Globus pallidus (tissue), 1 donor: ENCODE results near the gene LRRC8B.
A peak's percentile ranks its signal among the peaks of the same experiment; 100 is the strongest.
"Not testable (repeated sequence)": the region's sequence is repeated elsewhere in the genome, so short reads cannot be mapped to it uniquely, and the experiment has no call there.

Source experiments
- DNase-seq: peaks from one replicate; pipeline ENCODE4 v3.0.0-alpha.2; 2015; ENCODE audit warnings: low spot score

LRRC8B gene

GRCh38 chr1:89584211-89584610, 59.6 kb downstream of the LRRC8B start:
- no peak for DNase-seq

DNA sequence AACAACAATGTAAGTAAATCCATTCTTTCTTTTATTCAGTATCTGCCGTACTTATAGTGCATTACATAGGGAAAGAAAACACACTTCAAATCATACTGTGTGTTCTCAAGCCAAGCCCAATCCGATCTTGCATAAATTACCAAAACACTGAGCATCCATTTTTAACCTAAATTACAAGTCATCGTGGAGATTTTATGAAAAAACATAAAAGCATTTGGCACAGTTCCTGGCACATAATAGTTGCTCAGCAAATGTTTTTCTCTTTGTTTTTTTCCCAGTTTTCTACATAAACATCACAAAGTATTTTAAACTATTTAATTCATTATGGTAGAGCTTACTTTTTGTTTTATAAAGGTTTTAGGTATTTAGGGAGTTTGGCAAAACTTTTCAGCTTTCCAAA, 60.2 kb downstream of the LRRC8B start:
- no peak for DNase-seq

- DNase-seq: peak; percentile 55
These were observed 63.1 kb downstream of the LRRC8B start for GRCh38 chr1:89587729-89588161.

DNA sequence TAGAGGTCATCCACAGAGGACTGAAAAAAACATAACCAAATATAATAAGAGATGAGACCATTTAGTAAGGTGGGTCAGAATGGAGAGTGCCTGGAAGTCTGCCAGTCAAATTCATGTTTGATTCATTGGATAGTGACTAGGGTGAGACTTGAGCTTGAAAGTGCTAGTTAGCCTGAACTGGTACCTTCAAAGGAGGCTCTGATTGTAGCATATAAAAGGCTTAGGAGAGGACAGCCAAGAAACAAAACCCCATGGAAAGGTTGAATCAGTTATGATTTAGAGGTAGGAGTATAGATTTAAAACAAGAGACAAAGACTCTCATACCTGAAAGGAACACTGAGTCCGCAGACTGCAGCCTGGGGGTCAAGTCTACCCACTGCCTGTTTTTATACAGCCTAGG, 63.9 kb downstream of the LRRC8B start:
- DNase-seq: no peak

GRCh38 chr1:89589515-89589914, 64.9 kb downstream of the LRRC8B start:
- no peak for DNase-seq

DNA sequence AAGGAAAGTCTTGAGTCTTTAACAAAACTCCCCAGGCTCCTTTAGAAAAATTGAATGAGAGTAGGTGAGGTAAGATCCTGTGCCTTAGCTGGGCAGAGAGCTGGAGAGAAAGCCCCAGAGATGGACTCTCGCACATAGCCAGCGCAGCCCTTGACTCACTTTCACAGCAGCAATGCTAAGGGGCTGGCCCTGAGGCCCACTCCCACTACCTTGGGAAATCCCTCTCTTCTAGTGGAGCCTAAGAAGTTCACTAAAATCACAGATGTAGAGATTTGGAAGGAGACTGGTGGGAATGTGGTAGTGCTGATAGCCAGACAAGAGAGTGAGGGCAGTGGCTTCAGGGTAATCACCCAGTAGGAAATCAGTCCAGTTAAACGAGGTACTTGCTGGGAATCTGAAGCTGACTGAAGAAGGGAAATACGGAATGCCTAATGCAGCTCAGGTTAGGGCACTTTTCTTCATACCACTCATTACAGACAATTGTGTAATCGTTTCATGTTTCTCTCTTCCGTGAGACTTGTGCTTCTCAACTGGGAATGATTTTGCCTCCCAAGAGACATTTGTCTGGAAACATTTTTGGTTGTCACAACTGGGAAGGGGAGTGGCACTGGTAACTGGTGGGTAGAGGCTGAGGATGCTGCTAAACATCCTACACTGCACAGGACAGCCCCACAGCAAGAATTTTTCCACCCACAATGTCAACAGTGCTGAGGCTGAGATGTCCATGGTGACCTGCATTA, 65.9 kb downstream of the LRRC8B start:
- no peak for DNase-seq

DNA sequence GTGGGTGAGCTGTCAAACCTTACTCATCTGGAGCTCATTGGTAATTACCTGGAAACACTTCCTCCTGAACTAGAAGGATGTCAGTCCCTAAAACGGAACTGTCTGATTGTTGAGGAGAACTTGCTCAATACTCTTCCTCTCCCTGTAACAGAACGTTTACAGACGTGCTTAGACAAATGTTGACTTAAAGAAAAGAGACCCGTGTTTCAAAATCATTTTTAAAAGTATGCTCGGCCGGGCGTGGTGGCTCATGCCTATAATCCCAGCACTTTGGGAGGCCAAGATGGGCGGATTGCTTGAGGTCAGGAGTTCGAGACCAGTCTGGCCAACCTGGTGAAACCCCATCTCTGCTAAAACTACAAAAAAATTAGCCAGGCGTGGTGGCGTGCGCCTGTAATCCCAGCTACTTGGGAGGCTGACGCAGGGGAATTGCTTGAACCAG, 68.3 kb downstream of the LRRC8B start:
- DNase-seq: not testable (repeated sequence)

DNA sequence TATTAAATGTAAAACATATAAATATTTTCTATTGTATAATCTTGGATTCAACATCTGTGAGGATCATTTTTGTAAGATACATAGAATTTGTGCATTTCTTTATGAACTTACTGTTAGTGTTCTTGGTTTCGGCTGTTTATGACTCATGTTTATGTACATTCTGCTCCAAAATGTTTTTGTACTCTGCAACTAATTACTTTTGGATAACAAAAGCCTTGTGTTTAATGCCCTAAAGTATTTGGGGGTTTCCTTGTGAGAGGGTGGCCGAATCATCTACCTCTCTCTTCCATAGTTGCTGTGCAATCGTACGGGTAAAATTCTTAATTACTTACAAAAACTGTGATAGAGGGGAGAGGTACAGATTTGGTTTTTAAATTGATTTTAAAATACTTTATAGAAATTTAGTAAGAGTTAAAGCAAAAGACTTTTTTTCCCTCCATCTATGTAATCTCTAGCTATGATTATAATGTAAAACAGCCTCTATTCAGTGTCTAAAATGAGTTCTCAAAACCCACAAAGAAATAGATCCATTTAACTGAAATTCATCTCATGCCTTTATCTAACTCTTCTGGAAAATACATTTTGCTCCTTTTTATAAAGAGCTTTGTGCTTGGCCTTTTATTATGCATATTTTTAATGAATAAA, 69.6 kb downstream of the LRRC8B start:
- DNase-seq: no peak

- no peak for DNase-seq
These were observed 72.1 kb downstream of the LRRC8B start for GRCh38 chr1:89596698-89597097.

- peak; percentile 69 for DNase-seq
These were observed 74.1 kb downstream of the LRRC8B start for GRCh38 chr1:89598450-89599331.

GRCh38 chr1:89599332-89599630, 74.7 kb downstream of the LRRC8B start:
- no peak for DNase-seq

DNA sequence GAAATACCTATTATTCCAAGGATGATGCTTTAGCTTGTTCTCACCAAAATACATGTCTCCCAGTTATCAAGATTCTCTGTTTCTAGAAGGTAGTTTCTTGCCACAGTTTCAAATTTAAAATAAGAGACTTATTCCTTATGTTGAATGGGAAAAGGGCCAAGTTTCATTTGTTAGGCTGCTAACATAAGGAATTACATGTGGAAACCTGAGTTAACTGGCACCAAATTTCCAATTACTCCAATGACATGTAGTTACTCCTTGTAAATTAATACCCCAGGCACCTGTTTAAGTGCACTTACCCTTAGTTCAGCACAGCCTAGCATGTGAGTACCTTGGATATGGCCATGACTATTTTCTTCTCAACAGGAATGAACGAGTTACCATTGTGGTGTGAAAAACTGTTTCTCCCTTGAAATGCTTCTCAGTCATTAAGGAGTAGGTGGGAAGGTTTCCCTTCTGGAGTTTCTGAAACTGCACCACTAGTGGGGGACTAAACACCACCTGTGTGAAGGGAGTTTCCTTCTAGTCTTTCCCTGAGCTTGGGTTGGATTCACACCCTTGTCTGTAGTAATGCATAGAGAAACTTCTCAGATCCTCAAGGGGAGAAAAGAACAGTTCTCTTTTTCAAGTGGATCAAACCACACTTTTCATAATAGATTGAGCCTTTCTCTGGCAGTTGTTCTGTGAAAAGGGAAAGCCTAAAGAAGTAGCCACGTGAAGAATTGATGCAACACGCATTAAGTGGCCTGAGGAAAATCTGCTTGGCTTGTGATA, 76.0 kb downstream of the LRRC8B start:
- no peak for DNase-seq

- no peak for DNase-seq
These were observed 78.3 kb downstream of the LRRC8B start for GRCh38 chr1:89602871-89603404.

DNA sequence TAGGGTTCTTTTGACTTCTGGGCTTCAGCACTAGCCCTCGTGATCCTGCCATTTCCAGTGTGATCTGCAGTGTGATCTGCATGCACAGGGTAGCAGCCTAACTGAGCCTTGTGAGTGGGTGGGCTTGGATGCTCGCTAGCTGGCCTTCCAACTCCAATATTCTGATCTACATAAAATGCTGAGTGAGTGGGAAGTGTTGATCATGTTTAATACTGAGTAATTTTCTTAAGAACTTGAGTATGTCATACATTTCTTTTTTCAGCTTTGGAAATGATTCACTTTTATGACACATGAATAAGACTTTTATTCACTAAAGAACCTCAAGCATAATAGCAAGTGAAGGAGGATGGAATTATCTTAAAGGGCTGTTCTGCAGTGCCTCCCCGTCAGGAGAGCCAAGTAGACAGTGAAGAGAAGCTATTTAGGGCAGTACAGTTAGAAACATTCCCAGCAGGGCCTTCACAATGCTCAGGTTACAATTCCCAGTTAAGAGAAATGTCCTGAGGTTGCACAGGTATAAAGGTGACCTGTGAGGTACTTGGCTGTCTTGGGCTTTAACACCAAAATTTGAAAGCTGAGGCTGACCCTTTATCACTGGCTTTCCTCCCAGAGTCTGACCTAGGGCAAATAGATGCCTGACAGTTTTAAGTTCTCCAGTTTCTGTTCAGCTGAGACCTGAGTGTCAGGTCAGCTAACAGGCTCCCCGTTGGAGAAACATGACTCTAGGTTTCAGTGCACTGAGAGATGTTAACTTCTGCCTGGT, 79.2 kb downstream of the LRRC8B start:
- no peak for DNase-seq

- no peak for DNase-seq
These were observed 79.7 kb downstream of the LRRC8B start for GRCh38 chr1:89604414-89604735.

DNA sequence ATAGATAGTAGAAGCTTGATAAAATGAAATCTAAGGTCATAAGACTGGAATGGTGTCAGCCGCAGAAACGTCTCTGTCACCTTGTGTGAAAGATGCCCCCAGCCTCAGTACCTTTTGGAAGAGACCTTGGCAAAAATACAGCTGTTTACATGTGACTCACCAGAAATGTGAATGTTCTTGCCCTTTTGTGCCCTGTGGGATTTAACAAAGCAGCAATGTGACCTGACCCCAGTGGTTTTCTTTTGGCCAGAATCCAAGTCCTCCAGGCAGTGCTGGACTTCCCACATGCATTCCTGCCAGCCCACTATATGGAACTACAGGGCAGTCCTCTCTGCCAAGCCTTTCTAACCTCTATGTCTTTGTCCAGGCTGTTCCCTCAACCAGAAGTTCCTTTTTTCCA, 81.1 kb downstream of the LRRC8B start:
- DNase-seq: no peak

DNA sequence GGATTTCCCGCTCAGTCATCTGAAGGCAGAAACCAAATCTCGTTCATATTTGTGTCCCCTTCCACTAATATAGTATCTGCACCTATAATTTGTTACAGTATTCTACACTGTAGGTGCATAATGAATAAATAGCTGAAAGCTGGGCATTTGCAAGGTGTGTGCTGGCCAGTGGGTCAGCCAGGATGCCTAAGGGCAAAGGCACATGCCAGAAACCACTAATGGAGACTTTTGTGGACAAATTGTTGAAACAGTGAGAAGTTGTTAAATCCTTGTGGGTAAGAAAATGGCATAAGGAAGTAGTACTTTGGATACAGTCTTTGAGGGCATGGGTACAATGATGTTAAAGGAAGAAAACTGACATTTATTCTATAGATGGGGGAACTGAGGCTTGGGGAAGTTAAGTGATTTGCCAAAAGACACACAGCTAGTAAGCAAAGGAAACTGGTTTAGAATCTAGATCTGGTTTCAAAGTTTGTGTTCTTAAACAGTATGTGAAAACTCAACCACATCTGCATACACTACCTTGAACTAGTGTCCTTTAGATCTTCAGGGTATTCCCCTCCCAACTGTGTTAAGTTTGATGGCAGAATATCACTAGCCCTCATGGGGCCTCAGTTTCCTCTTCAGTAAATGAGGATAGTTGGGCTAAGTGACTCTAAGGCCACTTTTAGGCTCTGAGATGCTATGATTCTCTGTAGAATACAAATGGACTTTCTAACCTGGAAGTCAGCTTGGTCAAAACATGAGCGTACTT, 81.8 kb downstream of the LRRC8B start:
- no peak for DNase-seq

GRCh38 chr1:89607156-89607555, 82.5 kb downstream of the LRRC8B start:
- DNase-seq: no peak

- no peak for DNase-seq
These were observed 83.1 kb downstream of the LRRC8B start for GRCh38 chr1:89607586-89608318.
